K562 (cell line): ENCODE results near the gene RNGTT. TPM values are rescaled to one million over a fixed set of nuclear protein-coding genes. Genes with fewer than 3 reads are reported as not detected.

Experiments used
- ATAC-seq: fragments of 200-7000 bp; cut with Tn5 transposase; 3 replicates; pipeline ENCODE4 v1.9.1; 2020; ENCODE audit warnings: moderate library complexity
- BruUV-seq: library from RNA; stranded (reverse); fragments of 400-500 nt; replicated peaks from 2 replicates; lab custom pipeline; 2021; lab: Mats Ljungman, UMichigan
- CTCF ChIA-PET: fragments of 300-600 bp; formaldehyde crosslinking; extraction: SDS; loops from one replicate; lab custom pipeline; 2021; ENCODE audit warnings: low intra/inter-chr PET ratio; lab: Yijun Ruan, JAX
- POLR2A ChIA-PET: fragments of 300-600, 350-650 bp; sonication (Branson Sonifier 250); formaldehyde crosslinking; extraction: SDS; loops from one replicate; lab custom pipeline; 2021; ENCODE audit warnings: antibody characterized with exemption, inconsistent platforms; lab: Yijun Ruan, JAX
- DNase-seq, 4 experiments: peaks; one replicate each; pipeline versions ENCODE4 v3.0.0 to v3.0.0-alpha.2; 2011 to 2018; ENCODE audit warnings: low spot score in 3 of 4, mixed read lengths in 3 of 4; ENCODE audit errors: extremely low read depth in 1 of 4
- FAIRE-seq: peaks from 2 replicates; lab custom pipeline; 2011; peaks lifted over from hg19 to GRCh38; lab: Jason Lieb, UNC
- H2AFZ ChIP-seq: 2 replicates; pipeline ENCODE4 v1.6.0; 2011; ENCODE audit warnings: low read depth, low read length, control low read depth, inconsistent platforms
- H3K27ac ChIP-seq: fragments of 200-600 bp; 3 replicates; pipeline ENCODE4 v1.8.0; 2011; ENCODE audit warnings: low read depth, mild to moderate bottlenecking, control low read depth, inconsistent platforms, low read length, moderate library complexity, mixed read lengths; ENCODE audit errors: extremely low read depth
- H3K27me3 ChIP-seq, 2 experiments: fragments of 300-600 bp in 1 of 2; 2 replicates in 1 of 2; 3 replicates in 1 of 2; pipeline versions ENCODE4 v1.6.0 to v1.8.0; 2011; ENCODE audit warnings: inconsistent platforms in 2 of 2, low read length in 2 of 2, mild to moderate bottlenecking in 1 of 2, mixed read lengths in 1 of 2, moderate library complexity in 1 of 2; ENCODE audit not compliant: control insufficient read depth in 2 of 2, insufficient read depth in 2 of 2
- H3K36me3 ChIP-seq: fragments of 300-600 bp; 3 replicates; pipeline ENCODE4 v1.8.0; 2011; ENCODE audit warnings: mild to moderate bottlenecking, low read length, inconsistent platforms; ENCODE audit not compliant: control insufficient read depth, insufficient read depth
- H3K4me1 ChIP-seq, 2 experiments: fragments of 200-600 bp in 1 of 2; replicated peaks in 1 of 2; 2 replicates in 1 of 2; 3 replicates in 1 of 2; pipeline versions ENCODE4 v1.5.1 to v1.8.0; 2011; ENCODE audit warnings: inconsistent platforms in 2 of 2, low read length in 2 of 2, mild to moderate bottlenecking in 1 of 2, mixed read lengths in 1 of 2, moderate library complexity in 1 of 2; ENCODE audit not compliant: control insufficient read depth in 2 of 2, insufficient read depth in 2 of 2
- H3K4me2 ChIP-seq: 2 replicates; pipeline ENCODE4 v1.6.1; 2011; ENCODE audit warnings: low read length, control low read depth, inconsistent platforms, mixed read lengths; ENCODE audit not compliant: insufficient read depth
- H3K4me3 ChIP-seq: fragments of 200-600 bp; sonication (generic), shearing (Covaris generic); 2 replicates; pipeline ENCODE4 v1.5.1; 2016; ENCODE audit warnings: control low read depth, inconsistent platforms
- H3K79me2 ChIP-seq: fragments of 200-600 bp; 3 replicates; pipeline ENCODE4 v1.8.0; 2011; ENCODE audit warnings: low read length, inconsistent platforms; ENCODE audit not compliant: control insufficient read depth, insufficient read depth
- H3K9ac ChIP-seq, 2 experiments: 2 replicates each; pipeline versions ENCODE4 v1.6.0 to v1.6.1; 2011; ENCODE audit warnings: low read depth in 2 of 2, low read length in 2 of 2, control low read depth in 1 of 2, inconsistent platforms in 1 of 2, mild to moderate bottlenecking in 1 of 2, mixed read lengths in 1 of 2; ENCODE audit not compliant: insufficient read depth in 1 of 2
- H3K9me1 ChIP-seq: one replicate; pipeline ENCODE4 v1.6.0; 2011; ENCODE audit warnings: inconsistent platforms, mild to moderate bottlenecking, low read length, moderate library complexity; ENCODE audit not compliant: control insufficient read depth, insufficient read depth
- H3K9me3 ChIP-seq: replicated peaks from 2 replicates; pipeline ENCODE4 v1.5.1; 2011; ENCODE audit warnings: low read depth, low read length, inconsistent platforms; ENCODE audit not compliant: control insufficient read depth, insufficient read depth
- H4K20me1 ChIP-seq: replicated peaks from 2 replicates; pipeline ENCODE4 v1.6.1; 2011; ENCODE audit warnings: low read length, inconsistent platforms, mixed read lengths; ENCODE audit not compliant: control insufficient read depth, insufficient read depth
- ARNT ChIP-seq, 2 experiments: fragments of 450-650 bp; IDR thresholded peaks; 2 replicates each; pipeline ENCODE4 v1.6.1; 2016; ENCODE audit warnings: mild to moderate bottlenecking in 1 of 2
- MYBL2 ChIP-seq, 2 experiments: fragments of 450-650 bp in 1 of 2; sonication (generic) in 1 of 2; formaldehyde crosslinking in 1 of 2; IDR thresholded peaks; 2 replicates each; pipeline versions ENCODE4 v1.6.1 to v1.8.1; 2017 to 2022; ENCODE audit warnings: borderline replicate concordance in 1 of 2, inconsistent platforms in 1 of 2, low read depth in 1 of 2, mild to moderate bottlenecking in 1 of 2, missing genetic modification reagents in 1 of 2, moderate library complexity in 1 of 2
- SPI1 ChIP-seq: IDR thresholded peaks from 2 replicates; pipeline ENCODE4 v1.6.1; 2011; ENCODE audit warnings: low read depth, low read length, control low read depth, borderline replicate concordance
- TGIF2 ChIP-seq: sonication (generic); formaldehyde crosslinking; IDR thresholded peaks from 2 replicates; pipeline ENCODE4 v1.8.1; 2022; ENCODE audit warnings: mild to moderate bottlenecking, missing genetic modification reagents, moderate library complexity
- THRA ChIP-seq: fragments of 450-650 bp; IDR thresholded peaks from 2 replicates; pipeline ENCODE4 v1.6.1; 2017; ENCODE audit warnings: mild to moderate bottlenecking, moderate library complexity
- WGBS: fragments of 100-300 bp; shearing (Covaris generic); methylation state at CpG from one replicate; pipeline ENCODE4 v1.1.6; 2016; ENCODE audit warnings: low coverage, mixed read lengths; ENCODE audit not compliant: insufficient coverage; ENCODE audit errors: missing lambda C conversion rate; 5-methylcytosine and 5-hydroxymethylcytosine counted together
- in situ Hi-C: fragments of 300-500 bp; cut with MboI; formaldehyde crosslinking; loops from 4 replicates; pipeline ENCODE4 v1.15.0; 2018; ENCODE audit warnings: inconsistent platforms, mixed read lengths
- intact Hi-C: fragments of 100-400 bp; cut with micrococcal nuclease; formaldehyde crosslinking; loops from 2 replicates; pipeline ENCODE4 v1.14.2; 2022
- polyA plus RNA-seq, 8 experiments: library from polyadenylated mRNA; depleted of rRNA in 4 of 8; stranded (reverse) in 5 of 8; unstranded in 3 of 8; fragments of >200 nt; fragmentation: Nextera tagmentation in 2 of 8; fragmentation: Illumina TruSeq in 1 of 8; extraction: Ambion mirVana in 2 of 8; extraction: Trizol in 1 of 8; gene quantifications; 2 replicates each; pipeline versions ENCODE4 v1.2.1 to v1.2.3, GENCODE V29; 2011 to 2014; ENCODE audit warnings: inconsistent platforms in 1 of 8, missing spikeins in 1 of 8
- total RNA-seq, 7 experiments: library from RNA; depleted of rRNA in 6 of 7; stranded (reverse); fragments of >200 nt in 6 of 7; fragmentation: Illumina TruSeq in 2 of 7; extraction: Trizol in 2 of 7; gene quantifications; 2 replicates each; pipeline versions ENCODE4 v1.2.1 to v1.2.3, GENCODE V29; 2011 to 2021; ENCODE audit warnings: low replicate concordance in 1 of 7

RNGTT gene
- total and polyA plus RNA-seq, 9 of the 15 experiments (the other 6 are each of a cell fraction or from before 2014, with no cell fraction given): 6.1 to 31.7 (median 19.5) TPM

GRCh38 chr6:88997327-88997726 is 33.9 kb upstream of the RNGTT start:
- ChIA-PET POLR2A (no interaction called here), CTCF (no interaction called here)
- H4K20me1 ChIP-seq: no peaks in the 10 kb centered on the region
- in situ Hi-C loops: loop anchor here (25.0 kb wide), 1 partner anchor 615 kb away; no protein-coding TSS in a partner anchor
- 39% methylated on average over 4 of the region's 4 CpGs for WGBS
- H3K9me3 ChIP-seq: no peaks in the 10 kb centered on the region
- no peak overlapping the region for H3K4me2 ChIP-seq
- no TSS peak for BruUV-seq
- H3K36me3 ChIP-seq: no peaks in the 10 kb centered on the region
- no peaks in the 10 kb centered on the region; a peak in 1 of 5 replicates for H3K4me1 ChIP-seq
- H3K9ac ChIP-seq: no peak overlapping the region
- no peaks in the 10 kb centered on the region for H3K79me2 ChIP-seq
- H3K27ac ChIP-seq: no peak overlapping the region
- DNase-seq: no peak
- FAIRE-seq: no peak
- TF ChIP-seq MYBL2 (IDR thresholded peaks at IDR 0.05; ENCODE audit: low read depth) (no peak), MYBL2 (CRISPR knock-in tag; IDR thresholded peaks at IDR 0.05; ENCODE audit: borderline replicate concordance) (no peak), ARNT (IDR thresholded peaks at IDR 0.05) (no peak), TGIF2 (no peak), THRA (no peak), SPI1 (no peak)
- H3K27me3 ChIP-seq: peaks cover 2 to 6% of the 10 kb centered on the region in 2 experiments; a peak in 1 of 5 replicates
- H2AFZ ChIP-seq: no peak overlapping the region
- intact Hi-C loops: no loop called here
- ATAC-seq: no peak
- H3K9me1 ChIP-seq: no peaks in the 10 kb centered on the region
- H3K4me3 ChIP-seq: no peak overlapping the region
